Ishikawa (cell line): ENCODE data around the gene CD6.

Experiments
- CEBPB ChIP-seq: IDR thresholded peaks from 2 replicates; pipeline ENCODE4 v1.6.1; 2012
- CREB1 ChIP-seq: IDR thresholded peaks from 2 replicates; pipeline ENCODE4 v1.6.1; 2012; ENCODE audit warnings: low read depth
- EGR1 ChIP-seq: IDR thresholded peaks from 2 replicates; pipeline ENCODE4 v1.6.1; 2012
- EP300 ChIP-seq: IDR thresholded peaks from 2 replicates; pipeline ENCODE4 v1.6.1; 2012; ENCODE audit warnings: borderline replicate concordance
- FOXM1 ChIP-seq: IDR thresholded peaks from 2 replicates; pipeline ENCODE4 v1.6.1; 2012; ENCODE audit warnings: low read depth, borderline replicate concordance
- MAX ChIP-seq: IDR thresholded peaks from 2 replicates; pipeline ENCODE4 v1.6.1; 2012
- NFIC ChIP-seq: IDR thresholded peaks from 2 replicates; pipeline ENCODE4 v1.6.1; 2012
- RAD21 ChIP-seq: IDR thresholded peaks from 2 replicates; pipeline ENCODE4 v1.6.1; 2012; ENCODE audit warnings: low read depth
- REST ChIP-seq: IDR thresholded peaks from 2 replicates; pipeline ENCODE4 v1.6.1; 2012; ENCODE audit warnings: low read depth, mild to moderate bottlenecking
- TAF1 ChIP-seq: IDR thresholded peaks from 2 replicates; pipeline ENCODE4 v1.6.1; 2012; ENCODE audit warnings: low read depth, mild to moderate bottlenecking
- TCF12 ChIP-seq: IDR thresholded peaks from 2 replicates; pipeline ENCODE4 v1.6.1; 2012; ENCODE audit warnings: low read depth
- TEAD4 ChIP-seq: IDR thresholded peaks from 2 replicates; pipeline ENCODE4 v1.6.1; 2012
- USF1 ChIP-seq: IDR thresholded peaks from 2 replicates; pipeline ENCODE4 v1.6.1; 2012
- YY1 ChIP-seq: IDR thresholded peaks from 2 replicates; pipeline ENCODE4 v1.6.1; 2012; ENCODE audit warnings: low read depth
- ZBTB7A ChIP-seq: IDR thresholded peaks from 2 replicates; pipeline ENCODE4 v1.6.1; 2012; ENCODE audit warnings: low read depth

Gene CD6

GRCh38 chr11:60937144-60937527 lies 34.3 kb upstream of the CD6 start:
- TF ChIP-seq TEAD4 (no peak), CEBPB (no peak), TCF12 (no peak), USF1 (no peak), ZBTB7A (no peak), EGR1 (no peak), EP300 (no peak), YY1 (no peak), NFIC (no peak), MAX (no peak), FOXM1 (no peak), TAF1 (no peak), CREB1 (no peak), REST (no peak), RAD21 (no peak)

- TF ChIP-seq TEAD4: no peak
- TF ChIP-seq USF1: no peak
- no peak for TF ChIP-seq NFIC
- TF ChIP-seq CEBPB: no peak
- TF ChIP-seq FOXM1: no peak
- TF ChIP-seq EP300: no peak
Measured at GRCh38 chr11:60937811-60938210, 33.7 kb upstream of the CD6 start.

- TF ChIP-seq CEBPB (no peak), EP300 (no peak), NFIC (no peak), MAX (no peak)
Measured at GRCh38 chr11:60938500-60938899, 33.0 kb upstream of the CD6 start.

GRCh38 chr11:60939301-60939700 lies 32.2 kb upstream of the CD6 start:
- TF ChIP-seq ZBTB7A: no peak
- TF ChIP-seq MAX: no peak
- TF ChIP-seq EP300: no peak

GRCh38 chr11:60939855-60940254 lies 31.6 kb upstream of the CD6 start:
- TF ChIP-seq RAD21: no peak
- no peak for TF ChIP-seq CEBPB
- TF ChIP-seq YY1: no peak
- TF ChIP-seq EP300: no peak
- TF ChIP-seq ZBTB7A: no peak
- TF ChIP-seq FOXM1: no peak
- TF ChIP-seq CREB1: no peak
- TF ChIP-seq EGR1: no peak
- TF ChIP-seq USF1: no peak
- no peak for TF ChIP-seq TEAD4
- TF ChIP-seq MAX: no peak
- TF ChIP-seq NFIC: no peak
- no peak for TF ChIP-seq TAF1
- TF ChIP-seq TCF12: no peak
- TF ChIP-seq REST: no peak

- no peak for TF ChIP-seq EGR1
- TF ChIP-seq ZBTB7A: no peak
- no peak for TF ChIP-seq MAX
- no peak for TF ChIP-seq YY1
- no peak for TF ChIP-seq CREB1
- no peak for TF ChIP-seq TEAD4
- no peak for TF ChIP-seq NFIC
- no peak for TF ChIP-seq EP300
- TF ChIP-seq FOXM1: no peak
- TF ChIP-seq TCF12: no peak
- TF ChIP-seq CEBPB: no peak
Measured at GRCh38 chr11:60941371-60942119, 29.9 kb upstream of the CD6 start.
